ENCODE measurements around the gene CHST12. TPM values are rescaled to one million over a fixed set of nuclear protein-coding genes. Genes with fewer than 3 reads are reported as not detected.

Gene CHST12
- polyA plus RNA-seq, 1 donor from 2014 or later: 6.4 TPM

- H3K9me3 ChIP-seq (ENCODE audit: low read length): no peaks in the 10 kb centered on the region
Measured at GRCh38 chr7:2354186-2354938, 49.0 kb upstream of the CHST12 start, which contains the start of gene EIF3B. Gene EIF3B, plus strand, starts transcription at chr7:2354827. Its CDS starts 95 bp downstream, at chr7:2354922.

More at GRCh38 chr7:2354186-2354938, 49.0 kb upstream of the CHST12 start, which contains the start of gene EIF3B:
- Histone ChIP-seq H3K79me2 (replicated peaks; ENCODE audit: insufficient read depth, low read length) (peaks cover 40% of the 10 kb centered on the region), H2AFZ (ENCODE audit: low read depth, low read length) (peak within 1 kb of the TSS; percentile 97), H3K27me3 (ENCODE audit: insufficient read depth, low read depth, low read length) (no peaks in the 10 kb centered on the region), H3K4me2 (ENCODE audit: low read length) (peak within 1 kb of the TSS; percentile 92), H3K4me3 (ENCODE audit: low read length) (peak within 1 kb of the TSS; percentile 95), H4K20me1 (ENCODE audit: insufficient read depth) (no peaks in the 10 kb centered on the region), H3K9me2 (ENCODE audit: insufficient read depth, low read length) (no peaks in the 10 kb centered on the region), H3K9ac (ENCODE audit: low read length) (peak within 1 kb of the TSS; percentile 93), H3K36me3 (ENCODE audit: insufficient read depth, low read length) (no peaks in the 10 kb centered on the region), H3F3A (ENCODE audit: insufficient read depth, low read length, poor library complexity, severe bottlenecking) (no peaks in the 10 kb centered on the region), H3K27ac (ENCODE audit: low read length) (peak within 1 kb of the TSS; percentile 98)
- TF ChIP-seq EP300 (conservative IDR thresholded peaks at IDR 0.05; ENCODE audit: poor library complexity, severe bottlenecking) (peak; percentile 62), RAD21 (conservative IDR thresholded peaks at IDR 0.05) (no peak), CTCF (IDR thresholded peaks at IDR 0.05; ENCODE audit: poor library complexity, severe bottlenecking) (peak; percentile 22), POLR2AphosphoS5 (IDR thresholded peaks at IDR 0.05) (peak; percentile 81), REST (IDR thresholded peaks at IDR 0.05; ENCODE audit: borderline replicate concordance) (peak; percentile 30), MXI1 (conservative IDR thresholded peaks at IDR 0.05; ENCODE audit: poor library complexity, severe bottlenecking) (peak; percentile 98), SMC3 (conservative IDR thresholded peaks at IDR 0.05; ENCODE audit: poor library complexity) (no peak), TAF1 (IDR thresholded peaks at IDR 0.05; ENCODE audit: low read depth) (peak; percentile 13), EZH2 (IDR thresholded peaks at IDR 0.05; ENCODE audit: borderline replicate concordance, insufficient read depth, low read length, poor library complexity, severe bottlenecking) (no peak)

Measured in neural cell (in vitro differentiated cells).